ENCODE results near the gene GRIA4. TPM values are rescaled to one million over a fixed set of nuclear protein-coding genes. Genes with fewer than 3 reads are reported as not detected.

GRIA4 gene
- not detected in 2 replicates for total RNA-seq (2014; rRNA removed)
- polyA plus RNA-seq (2012): not detected

DNA sequence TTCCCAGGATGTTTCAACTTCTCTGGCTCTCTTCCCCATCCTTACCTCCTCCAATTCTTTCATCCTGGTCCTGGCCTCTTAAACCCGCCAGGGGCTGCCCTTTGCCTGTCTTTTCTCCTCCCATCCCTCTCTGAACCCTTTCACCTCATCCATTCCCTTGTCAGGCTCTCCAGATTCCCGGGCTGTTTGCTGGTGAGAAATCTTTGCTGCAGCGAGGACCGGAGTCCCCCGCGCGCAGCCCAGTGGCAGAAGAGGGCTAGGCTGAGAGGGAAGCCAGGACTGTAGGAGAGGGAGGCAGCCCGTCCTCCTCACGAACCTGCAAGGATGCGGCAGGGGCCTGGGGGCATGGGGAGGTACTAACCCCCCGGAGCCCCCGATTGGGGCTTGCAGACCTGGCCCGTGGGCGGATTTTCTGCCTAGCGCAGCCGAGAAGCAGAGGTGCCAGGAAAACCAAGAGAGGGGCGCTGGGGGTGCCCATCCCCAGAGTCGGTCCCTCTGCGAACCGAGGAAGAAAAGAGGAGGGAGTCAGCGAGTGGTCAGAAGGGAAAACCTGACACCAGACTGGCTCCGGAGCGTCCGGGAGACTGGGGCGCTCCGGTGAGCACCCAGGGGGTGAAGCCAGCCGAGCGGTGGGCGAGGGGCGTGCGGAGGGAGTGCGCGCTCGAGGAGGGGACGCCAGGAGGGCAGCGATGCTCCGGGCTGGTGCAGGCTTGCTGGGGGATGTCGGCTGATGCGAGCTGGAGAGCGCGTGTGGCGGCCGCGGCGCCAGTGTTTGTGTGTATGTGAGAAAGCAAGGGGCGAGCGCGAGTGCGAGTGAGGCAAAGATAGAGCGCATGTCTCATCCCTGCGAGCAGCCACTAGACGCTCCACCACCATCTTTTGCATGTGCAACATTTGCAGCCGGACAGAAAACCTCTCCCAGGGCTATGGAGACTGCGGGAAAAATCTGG lies at the start of gene GRIA4:
TSS of gene GRIA4 (plus strand) at position 242 of the 950 bp plus-strand sequence. CDS start 925 bp downstream, outside the sequence.
- DNase-seq (ENCODE audit: low read depth): peak; percentile 23

GRCh38 chr11:105573091-105573490 lies 36.8 kb upstream of the GRIA4 start:
- no peak for DNase-seq (ENCODE audit: low read depth)

DNA sequence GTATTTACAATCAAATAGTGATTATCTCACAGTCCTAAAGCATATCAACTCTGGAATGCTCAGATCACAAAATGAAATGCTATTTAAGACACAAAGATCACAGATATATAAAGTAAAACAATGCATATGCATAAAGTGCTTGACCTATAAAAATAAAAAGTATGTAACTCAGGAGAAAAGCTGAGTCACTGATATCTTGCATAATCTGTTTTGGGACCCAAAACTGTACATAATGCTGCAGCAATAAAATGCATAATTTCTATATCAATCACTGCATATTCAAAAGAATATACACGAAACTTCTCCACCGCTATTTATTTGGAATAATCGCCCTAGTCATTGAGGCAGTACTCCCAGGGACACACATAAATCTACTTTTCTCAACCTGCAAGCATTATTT lies 34.9 kb upstream of the GRIA4 start:
- DNase-seq (ENCODE audit: low read depth): no peak

DNA sequence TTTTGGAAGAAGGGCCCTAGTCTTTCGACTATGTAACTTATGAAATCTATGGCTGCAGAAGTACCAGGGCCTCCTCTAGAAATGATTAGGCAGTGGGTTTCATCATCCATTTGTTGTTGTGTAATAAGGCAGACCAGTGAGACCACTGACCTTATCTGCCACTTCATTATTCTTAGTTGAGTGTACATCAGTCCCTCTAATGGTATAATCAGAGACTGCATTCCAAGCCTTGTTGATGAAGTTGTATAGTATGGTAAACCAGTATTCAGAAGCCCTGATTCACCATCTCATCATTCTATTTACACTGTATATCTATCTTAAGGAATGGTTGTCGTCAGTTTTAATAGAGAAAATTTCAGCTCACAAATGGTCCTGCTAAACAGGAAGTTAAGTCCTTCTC lies 32.2 kb upstream of the GRIA4 start:
- no peak for DNase-seq (ENCODE audit: low read depth)

DNA sequence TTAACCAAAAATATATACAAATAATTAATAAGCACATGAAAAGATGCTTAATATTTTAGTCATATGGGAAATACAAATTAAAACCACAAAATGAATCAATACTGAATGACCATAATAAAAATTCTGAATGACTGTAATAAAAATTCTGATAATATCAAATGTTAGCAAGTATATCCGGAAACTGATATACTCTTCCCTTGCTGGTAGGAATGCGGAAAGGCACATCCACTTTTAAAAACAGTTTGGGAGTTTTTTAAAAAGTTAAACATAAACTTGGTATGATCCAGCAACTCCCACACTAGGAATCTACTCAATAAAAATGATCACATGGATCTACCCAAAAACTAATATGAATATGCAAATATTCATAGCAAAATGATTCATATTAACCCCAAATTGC lies 30.8 kb upstream of the GRIA4 start:
- no peak for DNase-seq (ENCODE audit: low read depth)

GRCh38 chr11:105582497-105582896 lies 27.4 kb upstream of the GRIA4 start:
- peak; percentile 15 for DNase-seq (ENCODE audit: low read depth)

DNA sequence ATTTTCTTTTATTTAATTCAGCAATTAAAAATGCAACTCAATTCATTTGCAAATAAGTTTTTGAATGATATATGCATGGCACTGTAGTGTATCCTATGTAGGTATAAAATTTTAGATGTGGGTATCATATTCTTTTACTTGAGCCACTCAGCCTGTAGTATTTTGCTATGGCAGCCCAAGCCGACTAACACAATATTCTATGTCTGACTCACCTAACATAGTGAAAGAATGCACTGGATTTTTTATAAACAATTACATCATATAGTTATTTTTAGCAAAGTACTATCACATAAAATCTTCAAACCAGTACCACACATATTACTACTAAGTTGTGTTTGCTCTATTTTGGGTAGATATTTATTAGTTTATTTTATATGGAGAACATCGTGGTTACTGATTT lies 21.9 kb upstream of the GRIA4 start:
- peak; percentile 32 for DNase-seq (ENCODE audit: low read depth)

- no peak for DNase-seq (ENCODE audit: low read depth)
Measured at GRCh38 chr11:105589346-105589745, 20.5 kb upstream of the GRIA4 start.

- DNase-seq (ENCODE audit: low read depth): no peak
Measured at GRCh38 chr11:105592035-105592434, 17.8 kb upstream of the GRIA4 start.

- no peak for DNase-seq (ENCODE audit: low read depth)
Measured at GRCh38 chr11:105598371-105598770, 11.5 kb upstream of the GRIA4 start.

DNA sequence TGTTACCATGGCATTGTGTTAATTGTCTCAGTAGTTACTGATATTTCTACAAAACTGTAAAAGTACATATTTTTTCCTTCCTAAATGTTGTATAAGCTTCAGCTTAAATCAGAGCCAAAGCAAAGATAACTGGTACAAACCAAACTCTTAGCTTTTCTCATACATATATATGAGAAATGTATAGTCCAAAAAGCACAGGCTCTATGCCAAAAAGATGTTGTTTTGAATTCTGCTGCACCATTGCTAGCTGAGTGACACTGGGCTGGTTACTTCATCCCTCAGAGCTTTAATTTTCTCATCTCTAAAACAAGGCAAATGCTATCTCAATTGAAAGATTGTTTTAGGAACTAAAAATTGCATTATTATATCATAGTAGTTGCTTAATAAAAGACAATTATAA lies 6.7 kb upstream of the GRIA4 start:
- no peak for DNase-seq (ENCODE audit: low read depth)

GRCh38 chr11:105609341-105609781 lies 512 bp upstream of the GRIA4 start:
- DNase-seq (ENCODE audit: low read depth): peak; percentile 9

DNA sequence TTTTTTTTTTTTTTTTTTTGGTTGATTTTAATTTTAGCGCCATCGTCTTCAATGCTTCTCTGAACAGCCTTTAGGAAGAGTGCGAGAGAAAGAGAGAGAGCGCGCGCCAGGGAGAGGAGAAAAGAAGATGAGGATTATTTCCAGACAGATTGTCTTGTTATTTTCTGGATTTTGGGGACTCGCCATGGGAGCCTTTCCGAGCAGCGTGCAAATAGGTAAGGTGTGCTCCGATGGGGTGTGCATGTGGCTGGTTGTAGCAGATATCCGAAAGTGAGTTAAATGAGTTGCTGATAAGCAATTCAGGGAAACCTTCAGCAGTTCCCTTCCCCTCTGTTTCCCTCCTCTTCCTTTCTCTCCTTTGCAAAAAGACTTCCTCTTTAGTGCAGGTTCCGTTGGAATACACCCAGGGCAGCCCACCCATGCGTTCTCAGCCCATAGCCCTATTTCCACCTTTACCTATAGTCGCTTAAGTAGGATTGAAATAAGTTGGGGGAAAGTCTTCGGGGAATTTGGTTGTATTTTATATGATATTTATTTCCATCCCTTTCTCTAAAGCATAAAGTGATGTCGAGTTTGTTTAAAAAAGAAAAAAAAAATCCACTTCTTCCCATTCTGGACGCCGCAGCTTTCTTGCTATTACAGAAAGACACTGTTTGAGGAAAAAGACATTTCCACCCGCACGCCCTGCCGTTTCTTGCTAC lies 1.1 kb downstream of the GRIA4 start:
- DNase-seq (ENCODE audit: low read depth): no peak

DNA sequence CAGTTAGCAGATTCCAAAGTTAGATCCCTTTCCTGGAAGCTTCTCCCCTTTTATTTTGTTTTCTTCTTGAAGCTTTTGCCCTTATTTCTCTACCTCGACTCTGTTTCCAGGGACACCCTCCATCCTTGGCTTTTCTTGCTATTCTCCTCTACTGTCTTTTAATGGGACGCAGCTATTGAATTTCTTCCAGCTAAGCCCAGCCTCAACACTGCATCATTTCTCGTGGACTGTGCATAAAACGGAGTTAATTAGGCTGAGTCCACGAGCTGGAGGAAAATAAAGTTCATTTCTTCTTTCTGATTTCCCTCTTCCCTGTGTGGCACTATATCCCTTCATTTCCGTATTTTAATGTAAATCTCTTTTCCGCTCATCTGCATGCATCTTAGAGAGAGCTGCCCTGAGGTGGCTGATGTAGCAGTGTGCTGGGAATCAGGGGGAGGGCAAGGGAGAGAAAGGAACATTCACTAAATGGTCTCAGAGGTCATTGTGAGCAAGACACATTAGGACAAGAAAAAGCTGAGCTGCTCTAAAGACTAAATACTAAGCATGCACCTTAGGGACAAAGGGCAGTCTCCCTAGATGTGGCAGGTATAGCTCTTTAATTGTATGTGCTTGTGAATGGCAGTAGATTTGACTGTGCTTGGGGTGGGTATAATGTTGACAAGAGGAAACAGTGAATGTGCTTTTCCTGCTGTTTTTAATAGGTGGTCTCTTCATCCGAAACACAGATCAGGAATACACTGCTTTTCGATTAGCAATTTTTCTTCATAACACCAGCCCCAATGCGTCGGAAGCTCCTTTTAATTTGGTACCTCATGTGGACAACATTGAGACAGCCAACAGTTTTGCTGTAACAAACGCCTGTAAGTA lies 1.9 kb downstream of the GRIA4 start:
- no peak for DNase-seq (ENCODE audit: low read depth)

- DNase-seq (ENCODE audit: low read depth): no peak
Measured at GRCh38 chr11:105612771-105613170, 2.9 kb downstream of the GRIA4 start.

GRCh38 chr11:105613183-105613582 lies 3.3 kb downstream of the GRIA4 start:
- no peak for DNase-seq (ENCODE audit: low read depth)

GRCh38 chr11:105618343-105618955 lies 8.6 kb downstream of the GRIA4 start:
- DNase-seq (ENCODE audit: low read depth): no peak

DNA sequence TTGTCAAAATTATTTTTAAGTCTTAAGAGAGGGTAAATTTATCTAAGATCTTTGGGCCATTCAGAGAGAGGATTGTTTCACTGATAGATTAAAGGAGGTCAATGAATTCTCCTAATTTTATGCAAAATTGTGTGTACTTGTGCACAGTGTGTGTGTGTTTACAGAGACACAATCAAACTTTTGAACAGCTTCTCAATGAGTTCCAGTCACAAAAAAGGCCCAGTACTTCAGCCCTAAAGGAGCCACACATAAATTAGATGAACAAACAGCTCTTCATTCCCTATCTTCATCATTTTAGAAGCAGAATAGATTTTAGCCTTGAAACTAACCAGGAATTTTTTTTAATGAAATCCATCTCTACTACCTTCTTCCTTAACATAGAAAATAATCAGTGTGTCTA lies 9.7 kb downstream of the GRIA4 start:
- DNase-seq (ENCODE audit: low read depth): no peak

DNA sequence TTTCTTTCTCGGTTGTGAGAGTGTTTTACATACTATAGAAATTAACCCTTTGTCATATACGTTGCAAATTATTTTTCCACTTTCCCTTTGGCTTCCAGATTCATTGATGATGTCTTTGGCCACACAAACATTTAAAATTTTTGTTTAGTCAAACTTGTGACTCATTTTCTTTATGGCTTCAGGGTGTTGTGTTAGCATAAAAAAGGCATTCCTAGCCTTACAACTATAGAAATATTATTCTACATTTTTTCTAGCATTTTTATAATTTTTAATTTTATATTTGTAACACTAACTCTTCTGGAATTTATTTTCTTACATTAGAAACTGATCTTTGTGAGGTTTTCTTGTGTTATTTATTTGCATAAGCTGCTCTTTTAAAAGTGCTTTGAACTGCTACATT lies 12.1 kb downstream of the GRIA4 start:
- no peak for DNase-seq (ENCODE audit: low read depth)

- no peak for DNase-seq (ENCODE audit: low read depth)
Measured at GRCh38 chr11:105632316-105632715, 22.4 kb downstream of the GRIA4 start.

- DNase-seq (ENCODE audit: low read depth): no peak
Measured at GRCh38 chr11:105635466-105635865, 25.6 kb downstream of the GRIA4 start.
